ENCODE measurements around the gene ROPN1B.
"Not testable (repeated sequence)": the region's sequence is repeated elsewhere in the genome, so short reads cannot be mapped to it uniquely, and the experiment has no call there.

DNA sequence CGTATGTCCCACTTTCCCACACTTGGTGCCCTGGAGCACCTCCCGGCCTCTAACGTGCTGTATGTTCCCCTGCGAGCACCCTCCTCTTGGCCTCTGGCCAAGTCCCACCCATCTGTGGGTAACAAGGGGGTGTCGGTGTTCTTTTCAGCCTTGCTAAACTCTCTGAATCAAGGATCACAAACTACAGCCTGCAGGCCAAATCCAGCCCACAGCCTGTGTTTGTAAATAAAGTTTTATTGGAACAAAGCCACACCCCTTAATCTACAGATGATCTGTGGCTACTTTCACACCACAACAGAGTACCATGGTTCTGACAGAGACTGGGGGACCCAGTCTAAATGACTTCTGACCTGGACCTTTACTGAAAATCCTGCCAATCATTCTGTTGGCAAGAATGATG lies 39.2 kb upstream of the ROPN1B start:
- TF ChIP-seq, protein P1, sequence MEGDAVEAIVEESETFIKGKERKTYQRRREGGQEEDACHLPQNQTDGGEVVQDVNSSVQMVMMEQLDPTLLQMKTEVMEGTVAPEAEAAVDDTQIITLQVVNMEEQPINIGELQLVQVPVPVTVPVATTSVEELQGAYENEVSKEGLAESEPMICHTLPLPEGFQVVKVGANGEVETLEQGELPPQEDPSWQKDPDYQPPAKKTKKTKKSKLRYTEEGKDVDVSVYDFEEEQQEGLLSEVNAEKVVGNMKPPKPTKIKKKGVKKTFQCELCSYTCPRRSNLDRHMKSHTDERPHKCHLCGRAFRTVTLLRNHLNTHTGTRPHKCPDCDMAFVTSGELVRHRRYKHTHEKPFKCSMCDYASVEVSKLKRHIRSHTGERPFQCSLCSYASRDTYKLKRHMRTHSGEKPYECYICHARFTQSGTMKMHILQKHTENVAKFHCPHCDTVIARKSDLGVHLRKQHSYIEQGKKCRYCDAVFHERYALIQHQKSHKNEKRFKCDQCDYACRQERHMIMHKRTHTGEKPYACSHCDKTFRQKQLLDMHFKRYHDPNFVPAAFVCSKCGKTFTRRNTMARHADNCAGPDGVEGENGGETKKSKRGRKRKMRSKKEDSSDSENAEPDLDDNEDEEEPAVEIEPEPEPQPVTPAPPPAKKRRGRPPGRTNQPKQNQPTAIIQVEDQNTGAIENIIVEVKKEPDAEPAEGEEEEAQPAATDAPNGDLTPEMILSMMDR (IDR thresholded peaks at IDR 0.05), result not testable (repeated sequence)
- not testable (repeated sequence) for TF ChIP-seq NFYB (CRISPR knock-in tag; conservative IDR thresholded peaks at IDR 0.05; ENCODE audit: low read depth); SMAD3 (CRISPR knock-in tag; IDR thresholded peaks at IDR 0.05; ENCODE audit: borderline replicate concordance); E2F1 (CRISPR knock-in tag; IDR thresholded peaks at IDR 0.05); PREB (CRISPR knock-in tag; IDR thresholded peaks at IDR 0.05; ENCODE audit: borderline replicate concordance); ZNF416 (CRISPR knock-in tag; IDR thresholded peaks at IDR 0.05); ESRRA (CRISPR knock-in tag; IDR thresholded peaks at IDR 0.05; ENCODE audit: borderline replicate concordance); MAX (CRISPR knock-in tag; IDR thresholded peaks at IDR 0.05)
- TF ChIP-seq, protein P2, sequence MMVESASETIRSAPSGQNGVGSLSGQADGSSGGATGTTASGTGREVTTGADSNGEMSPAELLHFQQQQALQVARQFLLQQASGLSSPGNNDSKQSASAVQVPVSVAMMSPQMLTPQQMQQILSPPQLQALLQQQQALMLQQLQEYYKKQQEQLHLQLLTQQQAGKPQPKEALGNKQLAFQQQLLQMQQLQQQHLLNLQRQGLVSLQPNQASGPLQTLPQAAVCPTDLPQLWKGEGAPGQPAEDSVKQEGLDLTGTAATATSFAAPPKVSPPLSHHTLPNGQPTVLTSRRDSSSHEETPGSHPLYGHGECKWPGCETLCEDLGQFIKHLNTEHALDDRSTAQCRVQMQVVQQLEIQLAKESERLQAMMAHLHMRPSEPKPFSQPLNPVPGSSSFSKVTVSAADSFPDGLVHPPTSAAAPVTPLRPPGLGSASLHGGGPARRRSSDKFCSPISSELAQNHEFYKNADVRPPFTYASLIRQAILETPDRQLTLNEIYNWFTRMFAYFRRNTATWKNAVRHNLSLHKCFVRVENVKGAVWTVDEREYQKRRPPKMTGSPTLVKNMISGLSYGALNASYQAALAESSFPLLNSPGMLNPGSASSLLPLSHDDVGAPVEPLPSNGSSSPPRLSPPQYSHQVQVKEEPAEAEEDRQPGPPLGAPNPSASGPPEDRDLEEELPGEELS (CRISPR knock-in tag; IDR thresholded peaks at IDR 0.05), result not testable (repeated sequence)
- TF ChIP-seq, protein P3, sequence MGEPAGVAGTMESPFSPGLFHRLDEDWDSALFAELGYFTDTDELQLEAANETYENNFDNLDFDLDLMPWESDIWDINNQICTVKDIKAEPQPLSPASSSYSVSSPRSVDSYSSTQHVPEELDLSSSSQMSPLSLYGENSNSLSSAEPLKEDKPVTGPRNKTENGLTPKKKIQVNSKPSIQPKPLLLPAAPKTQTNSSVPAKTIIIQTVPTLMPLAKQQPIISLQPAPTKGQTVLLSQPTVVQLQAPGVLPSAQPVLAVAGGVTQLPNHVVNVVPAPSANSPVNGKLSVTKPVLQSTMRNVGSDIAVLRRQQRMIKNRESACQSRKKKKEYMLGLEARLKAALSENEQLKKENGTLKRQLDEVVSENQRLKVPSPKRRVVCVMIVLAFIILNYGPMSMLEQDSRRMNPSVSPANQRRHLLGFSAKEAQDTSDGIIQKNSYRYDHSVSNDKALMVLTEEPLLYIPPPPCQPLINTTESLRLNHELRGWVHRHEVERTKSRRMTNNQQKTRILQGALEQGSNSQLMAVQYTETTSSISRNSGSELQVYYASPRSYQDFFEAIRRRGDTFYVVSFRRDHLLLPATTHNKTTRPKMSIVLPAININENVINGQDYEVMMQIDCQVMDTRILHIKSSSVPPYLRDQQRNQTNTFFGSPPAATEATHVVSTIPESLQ (CRISPR knock-in tag; IDR thresholded peaks at IDR 0.05), result not testable (repeated sequence)
- TF ChIP-seq, protein P4, sequence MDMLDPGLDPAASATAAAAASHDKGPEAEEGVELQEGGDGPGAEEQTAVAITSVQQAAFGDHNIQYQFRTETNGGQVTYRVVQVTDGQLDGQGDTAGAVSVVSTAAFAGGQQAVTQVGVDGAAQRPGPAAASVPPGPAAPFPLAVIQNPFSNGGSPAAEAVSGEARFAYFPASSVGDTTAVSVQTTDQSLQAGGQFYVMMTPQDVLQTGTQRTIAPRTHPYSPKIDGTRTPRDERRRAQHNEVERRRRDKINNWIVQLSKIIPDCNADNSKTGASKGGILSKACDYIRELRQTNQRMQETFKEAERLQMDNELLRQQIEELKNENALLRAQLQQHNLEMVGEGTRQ (CRISPR knock-in tag; IDR thresholded peaks at IDR 0.05), result not testable (repeated sequence)
